ENCODE results near the gene IRX3. TPM values are rescaled to one million over a fixed set of nuclear protein-coding genes. Genes with fewer than 3 reads are reported as not detected.

Gene IRX3
- total RNA-seq, 4 donors from 2014 or later, result not detected

DNA sequence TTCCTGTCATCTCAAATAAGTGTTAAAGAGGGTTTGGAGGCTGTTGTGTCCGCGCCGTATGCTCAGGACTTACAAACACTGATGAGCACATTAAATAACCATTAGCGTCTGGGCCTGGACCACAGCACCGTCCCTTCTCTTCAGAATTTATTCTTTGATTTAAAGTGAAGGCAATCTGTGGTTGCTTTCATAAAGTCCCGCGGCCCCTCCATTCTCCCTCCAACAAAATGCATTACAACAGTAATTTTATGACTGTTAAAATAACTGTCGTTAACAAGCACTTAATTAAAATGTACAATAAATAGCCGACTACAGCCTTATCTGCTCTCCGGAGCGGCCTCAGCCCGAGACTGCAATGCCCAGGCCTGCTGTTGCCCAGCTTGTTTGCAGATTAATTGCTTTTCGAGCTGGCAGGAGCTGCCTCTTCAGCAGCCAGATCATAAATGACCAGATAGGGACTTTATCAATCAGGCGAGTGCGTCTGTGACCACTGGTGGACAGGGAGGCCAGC lies 30.6 kb upstream of the IRX3 start:
- TF ChIP-seq, protein P1, sequence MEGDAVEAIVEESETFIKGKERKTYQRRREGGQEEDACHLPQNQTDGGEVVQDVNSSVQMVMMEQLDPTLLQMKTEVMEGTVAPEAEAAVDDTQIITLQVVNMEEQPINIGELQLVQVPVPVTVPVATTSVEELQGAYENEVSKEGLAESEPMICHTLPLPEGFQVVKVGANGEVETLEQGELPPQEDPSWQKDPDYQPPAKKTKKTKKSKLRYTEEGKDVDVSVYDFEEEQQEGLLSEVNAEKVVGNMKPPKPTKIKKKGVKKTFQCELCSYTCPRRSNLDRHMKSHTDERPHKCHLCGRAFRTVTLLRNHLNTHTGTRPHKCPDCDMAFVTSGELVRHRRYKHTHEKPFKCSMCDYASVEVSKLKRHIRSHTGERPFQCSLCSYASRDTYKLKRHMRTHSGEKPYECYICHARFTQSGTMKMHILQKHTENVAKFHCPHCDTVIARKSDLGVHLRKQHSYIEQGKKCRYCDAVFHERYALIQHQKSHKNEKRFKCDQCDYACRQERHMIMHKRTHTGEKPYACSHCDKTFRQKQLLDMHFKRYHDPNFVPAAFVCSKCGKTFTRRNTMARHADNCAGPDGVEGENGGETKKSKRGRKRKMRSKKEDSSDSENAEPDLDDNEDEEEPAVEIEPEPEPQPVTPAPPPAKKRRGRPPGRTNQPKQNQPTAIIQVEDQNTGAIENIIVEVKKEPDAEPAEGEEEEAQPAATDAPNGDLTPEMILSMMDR (IDR thresholded peaks at IDR 0.05), result no peak
- no peak for TF ChIP-seq POLR2A (IDR thresholded peaks at IDR 0.05)
- no peaks in the 10 kb centered on the region for H3K4me1 ChIP-seq
- no peaks in the 10 kb centered on the region for H3K9me3 ChIP-seq
- H3K27me3 ChIP-seq, result no peaks in the 10 kb centered on the region
- no peak for DNase-seq
- no peak overlapping the region for H3K27ac ChIP-seq
- H3K4me3 ChIP-seq, result no peak overlapping the region
- H3K36me3 ChIP-seq, result no peaks in the 10 kb centered on the region

- no peak for DNase-seq
These were observed 29.7 kb upstream of the IRX3 start for GRCh38 chr16:54316095-54316889.

GRCh38 chr16:54313789-54314188 lies 27.2 kb upstream of the IRX3 start:
- Histone ChIP-seq H3K4me3 (no peak overlapping the region), H3K4me1 (no peaks in the 10 kb centered on the region), H3K36me3 (no peaks in the 10 kb centered on the region), H3K27me3 (no peaks in the 10 kb centered on the region), H3K9me3 (no peaks in the 10 kb centered on the region), H3K27ac (no peak overlapping the region)
- TF ChIP-seq, protein P1 (IDR thresholded peaks at IDR 0.05), result no peak
- TF ChIP-seq POLR2A (IDR thresholded peaks at IDR 0.05), result no peak
- no peak for DNase-seq

More at GRCh38 chr16:54316095-54316889, 29.7 kb upstream of the IRX3 start:
- Histone ChIP-seq H3K27ac (no peak overlapping the region), H3K36me3 (no peaks in the 10 kb centered on the region), H3K4me1 (no peaks in the 10 kb centered on the region), H3K9me3 (no peaks in the 10 kb centered on the region), H3K27me3 (no peaks in the 10 kb centered on the region), H3K4me3 (no peak overlapping the region)
- TF ChIP-seq, protein P1 (IDR thresholded peaks at IDR 0.05), result no peak
- no peak for TF ChIP-seq POLR2A (IDR thresholded peaks at IDR 0.05)

DNA sequence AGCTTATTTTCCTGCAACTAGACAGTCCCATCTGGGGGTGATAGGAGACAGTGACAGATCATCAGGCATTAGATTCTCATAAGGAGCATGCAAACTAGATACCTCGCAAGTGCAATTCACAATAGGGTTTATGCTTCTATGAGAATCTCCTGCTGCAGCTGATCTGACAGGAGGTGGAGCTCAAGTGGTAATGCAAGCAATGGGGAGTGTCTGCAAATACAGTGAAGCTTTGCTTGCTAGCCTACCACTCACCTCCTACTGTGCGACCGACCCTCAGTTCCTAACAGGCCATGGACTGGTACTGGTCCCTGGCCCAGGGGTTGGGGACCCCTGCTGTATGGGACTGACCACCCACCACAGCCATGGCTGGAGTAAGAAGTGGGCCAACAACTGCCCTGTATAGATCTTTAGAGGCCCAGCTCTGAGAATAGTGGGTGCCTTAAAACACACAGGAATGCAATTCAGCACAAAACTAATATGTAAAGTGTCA lies 26.0 kb upstream of the IRX3 start:
- Histone ChIP-seq H3K4me3 (no peak overlapping the region), H3K4me1 (no peaks in the 10 kb centered on the region), H3K36me3 (no peaks in the 10 kb centered on the region), H3K27ac (no peak overlapping the region), H3K27me3 (no peaks in the 10 kb centered on the region), H3K9me3 (no peaks in the 10 kb centered on the region)
- DNase-seq, result no peak
- TF ChIP-seq, protein P1 (IDR thresholded peaks at IDR 0.05), result no peak
- no peak for TF ChIP-seq POLR2A (IDR thresholded peaks at IDR 0.05)

GRCh38 chr16:54309341-54309740 lies 22.8 kb upstream of the IRX3 start:
- no peaks in the 10 kb centered on the region for H3K27me3 ChIP-seq
- TF ChIP-seq POLR2A (IDR thresholded peaks at IDR 0.05), result no peak
- TF ChIP-seq, protein P1 (IDR thresholded peaks at IDR 0.05), result no peak
- no peak for DNase-seq
- H3K9me3 ChIP-seq, result no peaks in the 10 kb centered on the region
- H3K36me3 ChIP-seq, result no peaks in the 10 kb centered on the region
- no peak overlapping the region for H3K27ac ChIP-seq
- H3K4me3 ChIP-seq, result no peak overlapping the region
- no peaks in the 10 kb centered on the region for H3K4me1 ChIP-seq

All from Peyer's patch (tissue), 4 donors.